ENCODE measurements around the gene PSME2.
A peak's percentile ranks its signal among the peaks of the same experiment; 100 is the strongest.

Gene PSME2, protein sequence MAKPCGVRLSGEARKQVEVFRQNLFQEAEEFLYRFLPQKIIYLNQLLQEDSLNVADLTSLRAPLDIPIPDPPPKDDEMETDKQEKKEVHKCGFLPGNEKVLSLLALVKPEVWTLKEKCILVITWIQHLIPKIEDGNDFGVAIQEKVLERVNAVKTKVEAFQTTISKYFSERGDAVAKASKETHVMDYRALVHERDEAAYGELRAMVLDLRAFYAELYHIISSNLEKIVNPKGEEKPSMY

DNA sequence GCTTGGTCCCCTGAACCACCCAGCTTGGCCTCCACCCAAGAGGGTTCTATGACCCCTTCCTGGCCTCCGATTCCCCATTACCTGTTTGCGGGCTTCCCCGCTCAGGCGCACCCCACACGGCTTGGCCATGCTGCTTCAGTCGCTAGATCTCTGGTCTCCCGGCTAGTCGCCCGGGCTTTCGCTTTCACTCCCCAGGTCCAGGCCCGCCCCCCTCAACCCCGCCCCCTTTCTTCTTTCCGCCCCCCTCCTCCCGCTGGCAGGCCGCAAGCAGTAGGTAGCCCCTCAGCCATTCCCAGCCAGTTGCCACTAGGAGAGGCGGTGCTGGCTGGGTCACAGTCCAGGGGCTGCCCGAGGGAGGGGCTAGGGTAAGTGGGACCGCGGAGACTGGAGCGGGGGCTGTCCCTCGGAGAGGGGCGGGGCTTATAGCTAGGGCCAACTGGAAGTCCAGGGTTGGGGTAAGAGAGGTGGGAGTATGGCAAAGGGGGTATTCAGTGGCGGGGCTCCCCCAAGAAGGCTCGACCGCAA is at the start of gene PSME2:
TSS of gene PSME2 (minus strand) at position 158 of the 525 bp plus-strand sequence. CDS start at position 129, 29 bp downstream.
- DNase-seq = peak; percentile 98

DNA sequence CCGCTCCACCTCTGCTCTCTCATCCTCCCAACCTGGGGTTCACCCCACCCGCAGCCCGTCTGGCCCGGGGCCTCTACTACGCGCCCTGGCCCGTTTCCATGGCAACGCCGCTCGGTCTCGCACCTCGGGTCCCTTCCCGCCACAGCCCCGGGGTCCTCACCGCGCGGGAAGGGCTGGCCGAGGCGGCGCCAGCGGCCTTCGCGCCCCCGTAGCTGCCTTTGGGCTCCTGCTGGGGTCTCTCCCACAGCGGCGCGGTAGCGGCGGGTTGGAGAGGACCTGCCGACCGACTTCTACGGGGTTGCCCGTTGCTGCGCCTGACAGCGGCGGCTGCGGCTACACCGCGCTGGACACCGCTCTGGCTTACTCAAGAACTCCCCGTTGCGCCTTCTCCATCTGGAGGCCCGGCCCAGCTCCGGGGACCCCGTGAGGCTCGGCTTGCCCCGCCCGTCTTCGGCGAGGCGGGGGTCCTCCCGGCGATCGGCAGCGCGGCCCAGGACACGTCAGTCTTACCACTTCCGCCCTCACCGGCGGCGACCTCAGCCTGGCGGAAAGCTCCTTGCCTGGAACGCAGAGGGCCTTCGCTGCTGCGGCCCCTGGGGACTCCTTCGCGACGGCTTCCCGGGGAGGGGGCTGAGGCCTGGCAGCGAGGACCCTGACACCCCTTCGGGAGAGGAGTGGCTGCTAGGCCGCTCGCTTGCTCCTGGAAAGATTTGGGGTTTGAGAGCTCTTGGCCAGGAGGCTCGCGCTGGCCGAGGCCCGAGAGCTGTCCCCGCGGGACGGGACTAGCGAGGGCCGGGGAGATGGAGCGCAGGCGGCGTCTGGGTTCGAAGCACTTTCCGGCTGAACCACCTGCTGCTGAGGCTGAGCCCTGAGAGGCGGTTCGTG is 49.0 kb upstream of the PSME2 start, which contains the start of gene TM9SF1:
TSS of gene TM9SF1 (minus strand) at position 256 of the 885 bp plus-strand sequence. CDS start 422 bp downstream, outside the sequence.
- peak; percentile 86 for DNase-seq

DNA sequence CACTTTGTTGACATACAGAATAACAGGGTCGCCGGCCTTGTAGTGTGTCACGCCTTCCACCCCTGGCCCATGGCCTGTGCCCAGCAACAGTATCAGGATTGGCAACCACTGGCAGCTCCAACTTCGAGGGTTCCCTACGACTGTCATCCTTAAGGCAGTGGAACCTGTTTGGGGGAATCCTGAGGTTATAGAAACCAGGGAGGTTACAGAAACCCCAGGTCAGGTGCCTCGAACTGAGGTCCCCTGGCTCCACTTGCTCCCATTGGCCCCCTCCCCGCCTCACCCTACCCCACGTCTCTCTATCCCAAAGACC is 48.4 kb upstream of the PSME2 start:
- DNase-seq = no peak

DNA sequence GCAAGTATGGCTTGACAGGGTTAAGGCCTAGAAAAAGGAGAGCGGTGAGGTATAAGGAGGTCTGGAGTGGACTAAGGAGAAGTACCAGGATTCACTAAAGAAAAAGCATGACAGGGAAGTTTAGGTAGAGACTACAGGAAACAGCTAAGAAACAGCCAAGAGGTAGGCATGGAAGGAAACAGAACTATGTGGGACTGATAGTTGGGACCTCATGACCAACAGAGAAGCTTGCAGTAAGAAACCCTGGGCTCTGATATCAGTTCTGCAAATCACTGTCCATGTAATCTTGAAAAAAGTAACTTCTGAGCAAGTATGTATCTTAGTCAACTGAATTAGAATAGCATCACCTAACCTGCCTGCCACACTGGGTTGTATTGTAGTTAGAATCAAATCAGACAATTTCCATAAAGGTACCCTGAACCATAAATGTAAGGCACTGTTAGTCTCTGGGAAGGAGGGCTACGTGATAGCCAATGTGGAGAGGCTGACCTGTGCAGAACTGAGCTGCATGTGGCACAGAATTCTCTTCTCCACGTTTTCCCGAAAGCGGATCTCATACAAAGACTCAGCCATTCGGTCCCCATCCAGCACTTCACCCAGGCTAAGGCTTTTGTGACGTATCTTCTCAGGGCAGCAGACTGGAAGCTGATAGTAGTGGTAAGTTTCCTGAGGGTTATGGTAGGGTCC is 47.9 kb upstream of the PSME2 start:
- DNase-seq = peak; percentile 29

DNA sequence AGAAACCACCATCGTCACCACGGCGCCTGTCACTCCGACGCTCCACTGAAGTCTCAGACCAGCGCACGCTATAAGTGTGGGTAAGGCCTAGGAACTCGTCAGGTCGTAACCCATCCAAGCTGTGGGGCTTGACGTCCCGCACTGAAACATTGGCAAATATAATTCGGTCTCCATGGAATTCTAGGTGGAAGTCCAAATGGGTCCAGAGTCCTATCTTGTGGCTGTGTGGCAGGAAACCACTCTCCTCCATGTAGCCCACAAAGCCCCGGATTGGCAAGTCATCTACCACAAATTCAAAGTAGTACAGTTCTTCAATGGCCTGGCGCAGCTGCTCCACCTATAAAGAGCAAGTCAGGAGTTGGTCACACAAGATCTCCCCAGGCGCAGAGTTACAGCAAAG is 46.5 kb upstream of the PSME2 start:
- no peak for DNase-seq

DNA sequence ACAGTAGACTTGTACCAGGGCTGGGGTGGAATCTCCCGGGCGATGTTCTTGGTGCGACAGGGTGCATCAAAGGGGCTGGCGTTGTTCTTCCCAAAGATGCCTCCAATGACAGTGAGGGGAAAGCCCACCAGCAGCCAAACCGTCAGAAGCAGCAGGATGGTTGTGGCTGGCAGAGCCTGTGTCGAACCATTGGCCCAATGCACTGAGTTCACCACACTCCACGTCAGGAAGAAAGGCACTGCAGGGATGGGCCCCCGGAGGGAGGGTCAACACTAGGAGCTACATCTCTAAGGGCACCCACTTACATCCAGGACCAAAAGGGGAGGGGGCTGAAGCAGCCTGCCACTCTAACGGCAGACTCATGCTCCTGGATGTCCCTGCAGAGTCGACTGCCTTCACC is 44.0 kb upstream of the PSME2 start:
- no peak for DNase-seq

DNA sequence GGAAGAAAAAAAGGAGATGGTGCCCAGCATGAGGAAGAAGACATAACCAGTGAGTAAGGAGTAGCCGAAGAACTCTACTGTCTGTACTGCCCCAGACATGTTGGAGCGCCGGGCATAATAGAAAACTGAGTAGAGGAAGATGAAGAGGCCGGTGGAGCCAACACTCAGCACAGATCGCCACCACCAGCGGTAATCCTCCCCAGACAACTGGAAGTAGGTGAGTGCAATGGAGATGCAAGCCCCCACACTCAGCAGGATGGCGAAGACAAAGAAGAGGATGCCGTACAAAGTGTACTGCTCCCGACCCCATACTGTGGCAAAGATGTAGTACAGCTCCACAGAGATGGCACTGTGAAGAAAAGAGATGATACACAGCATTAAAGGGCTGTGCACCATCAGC is 43.0 kb upstream of the PSME2 start:
- no peak for DNase-seq

DNA sequence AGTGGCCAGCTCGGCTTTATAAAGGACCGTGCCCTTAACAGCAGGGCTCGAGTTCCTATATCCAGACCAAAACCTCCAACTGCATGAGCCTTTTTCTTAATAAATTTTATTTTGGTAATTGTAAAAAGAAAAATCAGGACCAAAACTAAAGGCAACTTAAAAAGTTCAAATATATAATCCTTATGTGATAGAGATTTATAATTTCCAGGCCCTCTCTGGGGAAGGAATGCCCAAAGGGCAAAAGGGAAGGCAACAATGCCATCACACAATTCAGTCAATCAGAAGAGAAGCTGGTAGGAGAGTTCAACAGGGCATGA is 42.6 kb upstream of the PSME2 start:
- DNase-seq = no peak

DNA sequence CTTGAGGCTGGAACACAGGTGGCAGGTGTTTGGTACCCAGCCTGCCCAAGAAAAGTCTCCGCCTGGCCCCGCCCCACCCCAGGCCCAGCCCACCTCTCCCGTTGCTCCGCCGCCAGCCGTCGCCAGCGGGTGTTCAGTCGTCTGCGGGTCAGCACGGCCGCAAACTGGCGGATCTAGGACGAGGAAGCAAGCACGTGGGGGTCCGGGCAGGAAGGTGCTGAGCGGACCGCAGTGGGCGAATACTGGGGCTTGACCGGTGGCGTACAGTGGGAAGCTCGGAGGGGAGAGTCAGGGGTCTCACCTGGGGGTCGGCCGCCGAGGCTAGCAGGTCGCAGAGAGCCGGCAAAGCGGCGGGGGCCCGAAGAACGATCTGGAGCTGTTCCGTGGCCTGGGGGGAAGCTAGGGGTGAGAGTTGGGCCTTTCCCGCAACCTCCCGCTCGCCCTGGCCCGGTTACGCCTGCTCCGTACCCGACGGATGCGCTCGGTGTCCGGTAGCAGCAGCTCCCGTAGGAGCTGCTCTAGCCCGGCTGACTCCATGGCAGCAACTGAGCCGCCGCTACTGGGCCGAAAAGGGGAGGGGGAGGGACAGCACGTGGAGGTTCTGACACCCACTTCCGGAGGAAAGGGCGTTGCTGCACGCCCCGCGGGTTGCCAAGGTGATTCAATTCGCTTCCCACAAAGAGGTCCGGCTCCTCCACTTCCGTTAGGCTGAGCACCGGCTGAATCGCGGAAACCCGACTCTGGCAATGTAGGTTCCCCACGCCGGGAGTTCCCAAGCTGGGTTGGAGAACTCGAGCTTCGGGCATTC is 42.0 kb upstream of the PSME2 start, which contains the start of gene IPO4:
TSS of gene IPO4 (minus strand) at position 566 of the 808 bp plus-strand sequence. CDS start at position 537, 29 bp downstream.
- peak; percentile 96 for DNase-seq

DNA sequence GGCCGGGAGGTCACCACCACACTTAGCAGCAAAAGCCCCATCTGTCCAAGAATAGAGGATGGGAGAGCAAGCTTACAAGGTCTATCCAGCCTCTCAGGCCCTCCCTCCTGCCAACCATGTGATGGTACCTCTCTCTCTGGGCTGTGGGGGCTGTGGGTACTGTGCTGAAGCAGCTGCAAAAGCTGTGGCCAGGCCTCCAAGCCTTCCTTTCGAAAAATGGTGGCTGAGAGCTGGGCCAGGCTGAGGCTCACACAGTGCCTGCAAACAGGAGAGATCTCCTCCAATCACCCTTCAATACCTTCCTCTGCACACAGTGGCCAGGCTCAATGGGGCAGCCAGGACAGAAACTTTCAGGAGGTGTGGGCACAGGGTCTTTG is 41.1 kb upstream of the PSME2 start:
- DNase-seq = no peak

DNA sequence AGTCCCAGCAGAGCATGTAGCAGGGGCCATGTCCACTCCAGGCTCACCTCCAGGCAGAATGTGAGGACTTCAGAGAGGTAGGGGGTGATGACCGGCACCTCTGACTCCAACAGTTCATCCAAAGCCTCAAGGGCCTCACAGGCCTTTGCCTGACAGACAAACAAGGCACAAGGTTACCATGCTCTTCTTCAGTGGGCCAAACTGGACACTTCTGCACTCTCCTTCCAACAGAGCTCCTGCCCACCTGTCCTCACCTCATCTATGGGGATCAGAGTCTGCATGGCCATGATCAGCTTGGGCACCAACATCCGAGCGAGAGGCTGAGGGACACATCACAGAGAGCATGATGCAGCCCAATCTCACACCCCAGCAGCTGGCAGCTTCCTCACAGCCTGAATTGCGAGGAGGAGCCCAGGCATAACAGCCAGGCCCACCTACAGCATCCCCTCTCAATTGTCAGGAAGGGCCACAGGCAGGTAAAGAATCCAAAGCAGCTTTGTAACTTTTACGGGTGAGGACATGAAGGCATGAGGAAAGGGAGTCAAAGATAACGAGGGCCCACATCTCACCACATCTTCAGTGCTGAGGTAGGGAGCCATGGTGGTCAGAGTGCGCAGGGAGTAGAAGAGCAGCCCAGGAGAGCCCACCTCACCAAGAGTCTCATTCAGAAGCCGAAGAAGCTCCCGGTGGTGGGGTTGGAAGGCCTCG is 40.6 kb upstream of the PSME2 start:
- no peak for DNase-seq

DNA sequence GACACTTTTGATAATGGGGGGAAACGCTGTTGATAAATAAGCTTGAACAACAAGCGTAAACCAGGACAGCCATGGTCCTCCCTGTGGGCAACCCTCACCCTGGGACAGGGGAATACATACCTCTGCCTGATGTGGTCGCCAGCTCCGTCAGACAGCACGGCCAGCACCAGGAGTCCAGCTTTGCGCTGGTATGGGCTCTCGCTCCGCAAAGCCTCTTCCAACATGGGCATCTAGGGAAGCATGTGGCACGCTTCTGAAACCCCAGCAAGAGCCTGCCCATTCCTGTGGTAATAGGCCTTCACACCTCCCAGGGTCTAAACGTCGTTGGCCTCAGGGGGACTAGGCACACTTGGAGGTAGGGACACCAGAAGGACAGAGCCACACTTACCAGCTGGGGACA is 39.3 kb upstream of the PSME2 start:
- DNase-seq = no peak

DNA sequence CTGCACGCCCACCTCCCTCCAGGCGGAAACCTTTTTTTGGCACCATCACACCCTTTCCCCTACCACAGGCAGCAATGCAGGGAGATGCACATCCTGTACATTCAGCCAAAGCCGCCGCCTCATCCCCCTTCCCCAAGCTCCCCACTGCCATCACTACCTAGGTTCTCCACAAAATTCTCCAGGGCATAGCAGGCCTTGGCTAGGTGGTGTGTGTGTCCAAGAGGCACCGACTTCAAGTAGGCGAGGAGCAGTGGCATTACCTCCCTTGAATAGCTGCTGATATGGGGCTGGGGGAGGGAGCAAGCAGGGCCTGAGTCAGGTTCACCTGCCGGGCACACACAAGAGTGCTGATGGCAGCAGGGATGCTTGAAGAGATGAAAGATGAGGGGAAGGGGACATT is 38.6 kb upstream of the PSME2 start:
- no peak for DNase-seq

DNA sequence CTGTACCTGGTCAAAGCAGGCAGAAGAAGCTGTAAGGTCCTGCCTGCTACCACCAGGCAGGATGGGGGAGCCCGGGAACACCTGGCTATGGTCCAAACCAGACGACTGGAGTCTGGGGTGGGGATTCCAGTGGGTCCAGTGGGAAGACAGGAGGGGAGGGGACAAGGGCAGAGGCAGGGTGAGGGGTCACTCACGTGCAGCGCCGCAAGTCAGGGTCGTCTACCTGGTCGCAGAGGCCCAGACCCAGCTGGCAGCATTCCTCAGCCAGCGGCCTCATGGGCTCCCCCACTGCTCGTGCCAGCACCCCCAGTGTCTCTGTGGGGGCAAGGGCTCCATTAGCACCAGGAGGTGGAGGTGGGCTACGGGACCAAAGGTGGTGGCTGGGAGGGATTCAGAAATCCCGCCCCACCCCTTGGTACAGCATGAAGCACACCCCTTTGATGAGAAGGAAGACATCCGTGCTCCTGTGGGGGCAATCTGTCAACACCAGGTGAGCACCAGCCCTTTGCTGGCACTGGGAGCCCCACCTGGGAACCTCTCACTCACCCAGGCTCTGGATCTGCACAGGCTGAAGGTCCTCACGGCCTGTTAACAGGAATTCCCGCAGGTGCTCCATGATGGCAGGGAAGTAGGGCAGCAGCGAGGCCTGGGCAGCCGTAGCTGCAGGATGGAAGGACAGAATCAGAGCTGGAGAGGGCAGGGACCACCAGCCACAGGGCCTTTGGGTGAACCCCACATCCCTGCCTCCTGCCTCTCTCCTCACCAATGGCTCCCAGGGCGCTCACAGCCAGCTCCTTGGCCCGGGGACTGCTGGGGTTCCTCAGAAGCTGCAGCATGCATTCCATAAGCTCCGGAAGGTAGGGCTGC is 37.9 kb upstream of the PSME2 start:
- DNase-seq = no peak

DNA sequence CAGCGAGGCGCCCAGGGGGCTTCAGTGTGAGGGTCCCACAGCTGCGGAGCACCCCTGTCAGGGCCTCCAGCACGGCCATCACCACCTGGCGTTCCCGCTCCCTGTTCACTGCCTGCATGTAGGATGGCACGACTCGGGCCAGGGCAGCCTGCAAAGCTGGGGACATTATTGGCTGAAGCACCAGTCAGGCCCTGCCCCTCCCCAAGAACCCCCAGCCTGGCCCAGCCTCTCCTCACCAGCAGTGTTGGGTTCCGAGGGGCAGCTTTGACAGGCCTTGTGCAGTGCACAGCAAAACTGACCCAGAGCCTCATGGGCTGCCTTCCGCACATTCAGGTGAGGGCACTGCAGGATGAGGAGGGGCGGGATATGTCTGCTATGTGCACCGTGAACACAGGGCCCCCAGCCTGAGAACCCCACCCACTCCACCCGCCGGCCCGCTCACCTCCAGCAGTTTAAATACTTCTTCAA is 36.6 kb upstream of the PSME2 start:
- no peak for DNase-seq

DNA sequence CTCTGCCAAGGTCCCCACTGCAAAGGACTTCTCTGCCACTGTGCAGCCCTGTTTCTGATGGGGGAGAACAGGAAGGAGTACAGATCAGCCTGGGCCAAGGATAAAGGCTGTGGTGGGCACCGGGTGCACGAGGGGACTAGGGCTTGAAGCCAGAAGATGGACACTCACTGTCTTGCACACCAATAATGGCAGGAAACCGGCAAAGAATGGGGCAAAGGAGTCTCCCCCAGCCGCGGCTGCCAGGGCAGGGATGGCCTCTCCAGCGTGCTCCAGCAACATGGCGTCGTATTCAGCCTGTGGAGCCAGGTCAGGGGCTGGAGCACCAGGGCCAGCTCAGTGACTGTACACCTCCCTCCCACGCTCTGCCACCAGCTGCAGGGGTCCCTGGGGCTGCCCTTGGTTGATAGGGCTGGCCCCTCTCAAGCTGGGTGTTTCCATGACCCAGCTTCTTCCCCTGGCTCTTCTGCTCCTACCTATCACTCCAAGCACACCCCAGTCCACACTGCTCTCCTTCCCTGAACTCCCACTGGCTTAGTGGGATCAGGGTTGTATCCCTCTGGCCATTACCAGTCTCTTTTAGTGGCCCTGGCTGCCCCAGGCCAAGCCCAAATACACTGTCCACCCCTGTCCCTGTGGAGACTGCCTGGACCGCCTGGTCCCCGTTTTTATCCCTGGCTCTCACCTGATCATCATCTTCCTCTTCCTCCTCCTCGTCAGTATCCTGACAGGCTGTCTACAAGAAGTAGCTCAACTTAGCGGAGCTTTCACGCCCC is 35.9 kb upstream of the PSME2 start:
- DNase-seq = no peak

DNA sequence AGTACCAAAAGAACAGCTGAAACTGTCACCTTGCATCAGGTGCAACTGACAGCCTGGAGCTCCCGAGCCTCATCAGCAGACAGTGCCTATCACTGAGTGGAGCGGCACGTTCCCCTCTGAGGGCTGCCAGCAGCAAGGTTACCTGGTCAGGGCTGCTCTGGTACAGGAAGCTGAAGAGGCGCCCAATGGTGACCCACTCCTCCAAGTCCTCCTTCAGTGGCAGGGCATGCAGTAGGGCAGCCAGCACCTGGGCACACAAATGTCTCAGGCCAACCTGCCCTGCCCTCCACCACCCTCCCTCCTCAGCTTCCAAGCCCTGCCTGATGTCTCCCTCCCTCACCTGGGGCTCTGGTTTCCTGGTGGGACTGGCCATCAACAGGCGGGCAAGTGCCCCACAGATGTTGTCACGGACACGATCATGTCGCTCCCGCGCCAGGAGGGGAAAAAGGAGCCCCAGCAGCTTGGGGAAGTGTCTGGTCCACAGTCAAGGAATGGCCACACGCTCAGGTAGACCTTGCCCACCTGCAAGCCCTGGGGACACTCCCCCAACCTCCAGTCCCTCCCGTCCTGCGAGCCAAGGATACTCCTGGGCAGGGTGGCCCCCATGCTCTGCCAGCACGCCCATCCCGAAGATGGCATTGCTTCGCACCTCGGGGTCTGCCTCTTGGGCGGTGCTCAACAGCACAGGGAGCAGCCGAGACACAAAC is 35.1 kb upstream of the PSME2 start:
- DNase-seq = no peak

DNA sequence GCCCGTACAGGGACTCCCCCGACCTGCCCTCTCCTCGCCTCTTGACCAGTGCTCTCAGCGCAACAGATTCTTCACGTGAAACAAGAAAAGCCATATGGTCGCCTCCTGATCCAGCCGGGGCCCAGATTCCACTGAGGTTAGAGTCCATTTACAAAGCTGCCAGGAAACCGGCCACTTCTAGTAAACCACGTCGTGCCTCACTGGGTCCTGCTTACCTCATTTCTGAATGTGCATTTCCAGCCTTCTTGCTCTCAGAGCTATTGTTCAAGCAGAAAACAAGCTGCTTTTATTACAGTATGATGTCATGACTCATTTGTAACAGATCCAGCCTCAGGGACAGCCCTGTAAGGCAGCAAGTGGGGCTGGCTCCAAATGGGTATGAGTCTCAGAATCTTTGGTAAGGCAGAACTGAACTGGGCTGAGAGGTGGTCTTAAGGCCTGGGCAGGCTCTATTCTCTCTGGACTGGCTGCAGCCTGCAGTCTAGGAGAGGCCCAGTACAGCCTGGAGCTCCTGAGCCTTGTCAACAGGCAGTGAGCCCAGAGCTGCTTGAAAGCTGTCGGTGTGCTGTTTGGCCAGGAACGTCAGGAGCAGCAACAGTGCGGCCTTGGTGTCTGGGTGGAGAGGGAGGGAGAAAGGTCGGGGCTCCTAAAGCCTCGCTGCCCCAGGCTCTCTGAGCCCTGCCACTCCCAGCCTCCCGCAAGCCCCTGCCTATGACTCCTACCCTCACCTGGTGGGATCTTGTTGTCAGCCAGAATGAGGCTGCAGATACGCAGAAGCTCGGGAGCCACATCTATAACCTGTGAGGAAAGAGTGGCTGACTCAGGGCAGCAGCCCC is 33.8 kb upstream of the PSME2 start:
- no peak for DNase-seq

All from inflammatory macrophage treated with lipopolysaccharide for 4 hours (primary cell).